ENCODE measurements around the gene WRNIP1.

WRNIP1 gene

DNA sequence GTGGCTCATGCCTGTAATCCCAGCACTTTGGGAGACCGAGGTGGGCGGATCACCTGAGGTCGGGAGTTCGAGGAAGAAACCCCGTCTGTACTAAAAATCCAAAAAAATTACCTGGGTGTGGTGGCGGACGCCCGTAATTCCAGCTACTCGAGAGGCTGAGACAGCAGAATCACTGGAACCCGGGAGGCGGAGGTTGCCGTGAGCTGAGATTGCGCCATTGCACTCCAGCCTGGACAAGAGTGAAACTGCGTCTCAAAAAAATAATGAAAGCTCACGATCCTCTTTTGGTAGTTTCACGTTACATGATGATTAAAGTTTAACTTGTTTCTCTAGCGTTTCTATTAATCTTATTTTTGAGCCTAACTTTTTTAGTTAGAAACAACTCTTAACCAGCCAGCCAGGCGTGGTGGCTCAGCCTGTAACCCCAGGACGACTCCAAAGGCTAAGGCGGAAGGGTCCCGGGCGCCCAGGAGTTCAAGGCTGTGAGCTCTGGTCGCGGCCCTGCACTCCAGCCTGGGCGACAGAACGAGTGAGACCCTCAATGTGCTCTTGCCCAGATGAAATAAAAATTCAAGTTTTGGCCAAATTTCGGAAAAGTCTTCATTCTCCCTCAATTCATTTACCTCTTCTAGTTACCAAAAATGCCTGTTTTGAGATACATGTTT is 1.2 kb upstream of the WRNIP1 start:
- peak overlapping the region; percentile 69 for H3K27ac ChIP-seq

DNA sequence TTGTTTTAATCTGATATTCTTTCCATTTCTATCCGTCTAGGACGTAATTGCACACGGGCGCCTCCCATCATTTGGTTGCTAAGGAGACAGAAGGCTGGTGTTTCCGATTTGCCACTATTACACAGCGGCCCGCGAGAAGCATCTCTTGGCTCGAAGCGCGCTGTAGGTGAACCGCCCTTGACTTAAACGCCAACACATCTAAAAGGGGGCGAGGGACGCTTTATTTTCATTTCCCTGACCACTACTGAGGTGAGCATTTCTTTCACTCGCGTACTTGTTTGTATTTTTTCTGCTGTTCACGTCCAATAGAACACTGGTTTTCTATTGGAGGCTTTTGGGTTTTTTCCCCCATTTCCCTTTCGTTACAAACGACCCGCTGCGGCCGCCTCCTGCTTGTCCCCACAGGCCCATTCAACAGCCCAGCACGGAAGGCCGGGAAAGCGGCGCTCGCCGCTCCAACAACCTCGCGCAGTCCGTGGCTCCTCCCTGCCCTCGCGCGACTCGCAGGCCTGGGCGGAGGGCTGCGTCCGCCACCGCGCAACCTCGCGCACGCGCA is 505 bp upstream of the WRNIP1 start:
- no peak for TF ChIP-seq CTCF (conservative IDR thresholded peaks at IDR 0.05)
- peak overlapping the region; percentile 69 for H3K27ac ChIP-seq

More for the DNA sequence above, 1.2 kb upstream of the WRNIP1 start:
- no peak for TF ChIP-seq CTCF (conservative IDR thresholded peaks at IDR 0.05)

GRCh38 chr6:2765896-2766766 is 938 bp downstream of the WRNIP1 start:
- TF ChIP-seq CTCF (conservative IDR thresholded peaks at IDR 0.05) = no peak
- peak overlapping the region; percentile 87 for H3K27ac ChIP-seq

- TF ChIP-seq CTCF (conservative IDR thresholded peaks at IDR 0.05) = no peak
- H3K27ac ChIP-seq = peak overlapping the region; percentile 87
These were observed 1.8 kb downstream of the WRNIP1 start for GRCh38 chr6:2766767-2767656.

DNA sequence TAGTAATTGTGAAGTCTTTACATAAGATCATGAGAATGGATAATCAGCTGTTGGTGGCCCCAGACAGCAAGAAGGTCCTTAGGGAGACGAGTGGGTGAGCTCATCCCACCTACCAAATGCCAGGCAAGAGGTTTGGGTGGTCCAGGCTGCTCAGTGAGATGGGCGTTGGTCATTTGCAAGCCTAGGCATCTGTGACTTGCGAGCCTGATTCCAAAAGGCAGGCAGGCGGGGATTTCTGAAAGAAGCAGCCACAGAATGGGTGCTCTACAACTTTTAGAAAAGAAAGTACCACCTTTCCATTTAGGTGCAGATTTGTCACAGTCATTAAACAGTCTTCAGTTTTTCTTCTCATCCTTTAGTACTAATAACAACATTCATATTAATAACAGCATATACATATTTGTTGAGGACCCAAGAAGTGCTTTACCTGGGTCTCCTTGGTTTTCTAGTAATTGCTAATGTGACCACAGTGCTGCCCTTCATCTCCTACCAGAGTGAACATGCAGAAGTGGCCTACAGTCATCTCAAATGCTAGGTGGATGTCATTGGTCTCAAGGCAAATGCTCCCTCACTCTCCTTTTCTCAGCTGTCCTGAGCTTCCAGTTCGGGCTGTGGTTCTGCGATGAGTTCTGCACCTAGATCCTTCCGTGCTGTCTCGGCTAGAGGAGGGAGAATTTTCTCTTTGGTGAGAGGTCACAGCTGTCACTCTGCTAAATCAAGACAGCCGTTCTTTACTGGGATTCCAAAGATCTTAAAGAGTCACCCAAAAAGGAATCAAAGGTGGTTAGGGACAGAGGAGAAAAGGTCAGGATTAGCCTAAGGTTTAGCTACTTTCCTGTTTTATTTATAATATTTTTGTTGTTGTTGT is 2.7 kb downstream of the WRNIP1 start:
- peak overlapping the region; percentile 87 for H3K27ac ChIP-seq
- no peak for TF ChIP-seq CTCF (conservative IDR thresholded peaks at IDR 0.05)

DNA sequence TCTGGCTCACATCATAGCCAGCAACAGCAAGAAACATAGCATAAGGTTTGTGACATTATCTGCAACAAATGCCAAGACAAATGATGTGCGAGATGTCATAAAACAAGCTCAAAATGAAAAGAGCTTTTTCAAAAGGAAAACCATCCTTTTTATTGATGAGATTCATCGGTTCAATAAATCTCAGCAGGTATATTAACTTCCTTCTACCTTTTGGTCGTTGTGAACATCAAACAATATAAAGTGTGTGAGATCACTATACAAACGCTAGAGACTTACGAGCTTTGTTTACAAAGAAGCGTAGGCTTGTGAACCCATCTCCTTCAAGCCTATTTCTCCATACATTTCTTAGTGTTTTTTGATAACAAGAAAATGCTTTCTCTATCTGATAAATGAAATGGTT is 3.5 kb downstream of the WRNIP1 start:
- no peak for TF ChIP-seq CTCF (conservative IDR thresholded peaks at IDR 0.05)
- H3K27ac ChIP-seq = peak overlapping the region; percentile 87

All from VCaP (cell line).